HG02885 (cell line): ENCODE results near the gene FAM20C.

Experiments used
- ATAC-seq: cut with Tn5 transposase; IDR thresholded peaks from one replicate; pipeline ENCODE4 v1.9.1; 2021; ENCODE audit warnings: mild to moderate bottlenecking; ENCODE audit not compliant: unreplicated experiment, poor library complexity

The FAM20C gene

DNA sequence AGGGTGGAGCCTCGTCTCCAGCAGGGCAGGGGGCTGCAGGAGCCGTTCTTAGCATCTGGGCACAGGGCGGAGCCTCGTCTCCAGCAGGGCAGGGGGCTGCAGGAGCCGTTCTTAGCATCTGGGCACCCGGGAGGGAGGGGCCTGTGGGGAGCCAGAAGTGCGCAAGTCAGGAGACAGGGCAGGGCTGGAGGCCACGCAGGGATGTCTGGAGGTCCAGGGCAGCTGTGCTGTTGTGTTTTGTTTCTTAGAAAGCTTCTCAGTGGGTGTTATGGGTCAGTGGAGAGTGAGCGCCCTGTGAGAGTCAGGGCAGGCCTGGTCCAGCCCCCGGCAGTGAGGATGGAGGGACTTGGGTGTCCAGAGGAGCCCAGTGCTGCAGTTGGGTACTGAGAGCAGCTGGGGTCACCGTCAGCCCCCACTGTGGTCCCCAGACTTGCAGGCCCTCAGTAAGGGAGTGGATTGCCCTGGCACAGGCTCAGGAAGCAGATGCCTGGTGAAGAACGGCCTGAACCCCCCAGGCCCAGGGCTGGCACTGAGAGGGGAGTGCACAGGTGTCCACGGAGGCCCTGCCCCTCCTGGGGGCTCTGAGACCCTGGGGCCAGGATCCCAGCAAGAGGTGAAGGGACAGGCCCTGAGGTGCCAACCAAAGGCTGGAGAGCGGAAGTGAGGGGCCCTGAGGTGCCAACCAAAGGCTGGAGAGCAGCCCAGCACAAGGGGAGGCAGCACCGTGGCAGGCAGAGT lies 29.8 kb downstream of the FAM20C start:
- ATAC-seq = no peak

DNA sequence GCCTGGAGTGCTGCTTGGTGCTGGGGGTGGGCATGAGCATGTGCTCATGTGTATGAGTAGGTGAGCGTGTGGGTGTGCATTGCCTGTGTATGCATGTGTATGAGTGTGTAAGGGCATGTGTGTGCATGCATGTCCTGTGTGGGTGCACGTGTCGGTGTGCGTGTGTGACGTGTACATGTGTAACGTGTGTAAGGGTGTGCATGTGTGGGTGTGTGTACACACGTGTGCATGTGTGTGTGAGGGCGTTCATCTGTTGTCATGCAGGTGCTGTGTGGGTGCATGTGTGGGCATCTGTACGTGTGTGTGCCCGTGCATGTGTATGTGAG lies 30.3 kb downstream of the FAM20C start:
- ATAC-seq = no peak

DNA sequence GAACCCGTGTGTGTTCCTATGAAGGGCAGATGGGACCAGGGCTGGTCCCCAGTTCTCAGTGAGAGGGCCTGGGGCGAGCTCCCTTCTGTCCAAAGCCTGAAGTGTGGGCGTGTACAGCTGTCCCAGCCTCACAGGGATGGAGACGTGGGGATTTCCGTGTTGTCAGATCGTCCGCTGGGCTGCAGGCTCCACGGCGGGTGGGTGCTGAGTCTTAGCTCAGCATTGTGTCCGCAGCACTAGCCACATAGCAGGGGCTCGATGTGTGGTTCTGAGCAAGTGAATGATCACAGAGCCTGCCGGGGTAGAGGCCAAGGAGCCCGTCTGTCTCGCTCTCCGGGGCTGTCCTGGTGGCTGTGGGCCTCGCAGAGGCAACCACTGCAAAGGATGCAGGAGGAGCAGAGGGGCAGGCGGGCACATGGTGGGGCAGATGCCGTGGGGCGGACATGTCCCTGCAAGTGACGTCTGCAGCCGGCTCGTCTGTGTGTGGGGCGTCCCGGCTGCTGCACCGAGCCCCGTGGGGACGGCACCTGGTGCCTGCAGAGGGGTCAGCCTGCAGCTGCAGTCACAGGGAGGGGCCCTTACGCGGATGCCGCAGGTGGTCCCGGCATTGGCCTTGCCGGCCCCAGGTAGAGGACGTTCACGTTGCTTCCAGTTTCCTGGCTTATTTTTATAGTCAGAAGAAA lies 30.9 kb downstream of the FAM20C start:
- no peak for ATAC-seq

DNA sequence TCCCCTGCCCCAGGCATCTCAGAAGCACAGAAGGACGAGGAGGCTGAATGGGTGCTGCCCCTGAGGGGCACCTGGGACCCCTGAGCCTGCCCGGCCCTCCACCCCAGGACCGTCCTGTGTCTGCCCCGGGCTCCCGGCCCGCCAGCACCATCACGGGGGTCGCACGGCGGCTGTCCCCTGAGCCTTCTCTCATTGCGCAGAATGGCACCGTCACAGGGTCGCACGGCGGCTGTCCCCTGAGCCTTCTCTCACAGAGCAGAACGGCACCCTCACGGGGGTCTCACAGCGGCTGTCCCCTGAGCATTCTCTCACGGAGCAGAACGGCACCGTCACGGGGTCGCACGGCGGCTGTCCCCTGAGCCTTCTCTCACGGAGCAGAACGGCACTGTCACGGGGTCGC lies 31.5 kb downstream of the FAM20C start:
- ATAC-seq = no peak

DNA sequence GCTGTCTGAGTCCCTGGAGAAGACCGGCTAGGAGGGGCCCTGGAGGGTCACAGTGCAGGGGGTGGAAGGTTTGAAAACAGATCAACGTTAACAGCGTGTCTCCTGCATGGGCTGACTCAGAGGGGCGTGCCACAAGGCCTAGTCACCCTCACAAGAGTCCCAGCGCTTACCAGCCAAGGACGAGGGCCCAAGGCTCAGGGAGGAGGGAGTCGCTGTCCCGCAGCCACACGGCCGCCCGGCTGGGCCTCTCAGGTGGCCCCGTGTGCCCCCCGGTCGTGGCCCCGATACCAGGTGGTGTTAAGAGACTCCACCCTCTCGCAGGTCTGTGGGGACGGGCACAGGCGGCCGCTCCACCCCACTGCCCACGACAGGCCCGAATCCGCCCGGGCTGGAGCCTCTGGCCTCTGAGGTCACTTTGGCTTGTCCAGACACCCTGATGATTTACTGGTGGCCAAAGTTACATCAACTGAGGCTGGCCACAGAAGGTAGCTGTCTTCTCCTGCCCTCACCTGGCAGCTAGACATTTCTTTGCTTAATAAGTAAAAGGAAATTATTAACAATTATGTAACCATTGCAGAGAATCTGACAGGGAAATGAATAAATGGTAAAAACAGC lies 34.0 kb downstream of the FAM20C start:
- ATAC-seq = no peak

DNA sequence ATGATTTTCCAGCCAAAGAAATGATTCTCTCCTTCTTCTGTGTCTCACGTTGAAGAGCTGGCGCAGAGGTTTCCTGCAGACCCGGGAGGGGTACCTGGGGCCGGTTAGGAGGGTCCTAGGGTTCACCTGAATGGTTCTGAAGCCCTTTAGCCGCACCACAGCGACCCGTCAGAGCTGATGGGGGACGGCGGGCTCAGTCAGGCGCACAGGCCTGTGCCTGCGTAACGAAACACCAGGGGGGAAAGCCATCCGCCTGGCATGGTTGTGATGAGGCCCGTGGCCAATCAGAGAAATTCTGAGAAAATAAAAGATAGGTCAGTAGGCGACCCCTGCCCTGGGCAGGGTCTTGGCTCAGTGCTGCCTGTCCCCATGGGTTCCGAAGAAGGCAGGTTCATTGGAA lies 35.6 kb downstream of the FAM20C start:
- no peak for ATAC-seq

DNA sequence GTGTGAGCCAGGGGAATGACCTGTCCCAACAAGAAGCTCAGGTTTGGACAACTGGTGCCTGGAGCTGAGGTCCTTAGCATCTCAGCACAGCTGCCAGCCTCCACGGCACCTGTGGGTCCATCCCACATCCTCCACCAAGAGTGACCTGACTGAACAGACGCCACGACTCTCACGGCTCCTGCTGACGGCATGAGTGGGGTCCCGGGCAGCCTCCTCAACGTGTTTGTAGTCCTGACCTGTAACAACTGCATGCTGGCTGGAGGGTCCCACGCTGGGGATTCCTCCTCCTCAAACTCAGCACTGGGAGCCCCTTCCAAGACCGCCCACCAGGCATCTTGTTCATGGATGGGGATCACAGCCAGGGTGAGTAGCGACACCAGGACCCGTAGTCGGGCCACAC lies 36.2 kb downstream of the FAM20C start:
- ATAC-seq = no peak

DNA sequence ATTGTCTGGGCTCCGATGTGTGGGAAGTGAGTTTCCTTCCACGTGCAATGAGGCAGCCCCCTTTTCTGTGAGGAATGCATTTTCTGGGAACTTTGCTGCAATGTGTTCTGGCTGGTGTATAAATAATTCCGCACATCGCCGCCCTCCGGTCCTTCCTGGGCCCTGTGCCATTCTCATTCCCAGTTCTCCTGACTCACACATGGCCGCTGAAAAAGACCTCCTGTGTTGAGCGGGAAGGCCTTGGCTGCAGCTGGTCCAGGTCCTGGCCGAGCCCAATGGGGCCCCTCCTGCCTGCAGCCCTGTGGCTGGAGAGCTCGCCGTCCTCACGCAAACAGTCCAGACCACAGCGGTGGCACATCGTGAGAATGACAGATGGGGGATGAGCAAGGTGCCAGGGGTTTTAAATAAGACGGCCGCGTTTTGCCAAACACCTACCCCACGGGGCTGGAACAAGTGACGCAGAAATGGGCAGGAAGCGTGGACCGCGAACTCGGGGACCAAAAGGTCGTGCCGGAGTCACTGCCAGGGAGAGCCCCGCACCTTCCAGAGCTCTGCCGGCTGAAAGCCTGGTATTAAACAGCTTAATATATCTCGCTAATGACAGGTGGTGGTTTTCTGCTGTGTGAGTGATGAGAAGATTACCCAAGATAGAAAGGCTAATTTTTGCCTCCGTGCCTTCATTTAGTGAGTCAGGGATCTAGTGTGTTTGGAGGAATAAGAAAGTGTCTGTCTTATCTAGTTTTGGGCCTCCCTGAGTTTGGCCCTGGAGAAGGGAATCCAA lies 37.0 kb downstream of the FAM20C start:
- no peak for ATAC-seq

DNA sequence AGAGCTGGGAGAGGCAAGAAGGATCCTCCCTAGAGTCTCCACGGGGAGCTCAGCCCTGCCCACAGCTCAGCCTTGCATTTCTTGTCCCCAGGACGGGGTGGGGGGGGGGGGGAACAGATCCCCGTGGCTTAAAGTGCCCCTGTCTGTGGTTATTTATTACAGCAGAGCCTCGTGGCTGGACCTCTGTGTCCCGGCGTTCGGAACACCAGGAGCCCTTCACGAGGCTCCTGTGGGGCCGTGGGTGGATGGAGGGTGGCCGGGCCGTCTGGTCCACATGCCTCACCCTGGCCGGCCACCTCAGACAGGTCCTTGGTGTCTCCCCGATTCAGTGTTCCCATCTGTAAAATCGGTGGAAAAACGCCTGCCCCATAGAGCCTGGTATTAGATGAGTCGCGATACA lies 37.9 kb downstream of the FAM20C start:
- ATAC-seq = no peak

DNA sequence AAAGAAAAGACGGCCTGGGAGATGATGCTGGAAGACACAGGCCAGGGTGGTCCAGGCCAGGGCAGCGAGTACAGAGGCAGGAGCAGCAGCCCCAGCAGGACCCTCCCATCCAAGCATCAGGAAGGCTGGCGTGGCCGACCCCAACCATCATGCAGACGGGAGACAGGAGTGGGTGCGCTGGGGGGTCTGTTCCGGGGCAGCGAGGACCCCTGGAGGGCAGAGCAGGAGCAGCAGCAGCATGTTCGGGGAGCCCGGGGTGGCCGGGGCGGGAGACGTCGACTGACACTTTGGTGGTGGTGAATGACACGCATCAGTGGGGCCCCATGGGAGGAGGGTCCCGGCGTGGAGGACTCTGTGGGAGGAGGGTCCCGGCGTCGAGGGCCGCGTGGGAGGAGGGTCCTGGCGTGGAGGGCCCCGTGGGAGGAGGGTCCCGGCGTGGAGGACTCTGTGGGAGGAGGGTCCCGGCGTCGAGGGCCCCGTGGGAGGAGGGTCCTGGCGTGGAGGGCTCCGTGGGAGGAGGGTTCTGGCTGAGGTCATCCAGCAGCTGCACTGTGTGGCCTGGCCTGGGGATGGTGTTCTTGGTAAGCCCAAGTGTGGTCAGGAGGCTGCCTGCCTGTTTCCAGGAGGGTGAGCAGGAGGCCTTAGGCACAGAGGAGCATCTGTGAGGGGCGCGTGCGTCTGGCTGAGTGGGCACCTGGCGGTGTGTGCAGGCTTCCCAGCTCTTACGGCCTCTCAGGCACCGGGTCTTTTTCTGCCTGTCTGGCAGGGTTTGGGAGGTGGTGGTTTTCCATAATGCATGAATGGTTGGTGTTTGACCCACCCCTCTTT lies 38.9 kb downstream of the FAM20C start:
- ATAC-seq = no peak

DNA sequence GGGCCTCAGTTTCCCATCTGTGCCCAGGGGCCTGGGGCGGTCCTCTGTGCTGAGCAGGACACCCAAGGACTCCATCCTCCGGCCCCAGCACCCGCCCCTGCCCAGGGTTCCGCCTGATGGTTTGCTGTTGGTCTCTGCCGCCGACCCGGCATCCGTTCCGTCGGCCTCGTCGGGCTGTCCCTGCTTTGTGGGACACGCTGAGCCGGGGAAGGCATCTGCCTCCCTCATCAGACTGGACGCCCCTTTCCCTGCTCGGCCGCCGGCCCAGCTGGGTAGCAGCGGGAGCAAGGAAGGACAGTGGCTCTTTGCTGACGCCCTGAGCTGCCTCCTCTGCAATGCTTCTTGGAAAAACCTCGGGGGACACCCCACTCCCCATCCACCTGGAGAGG lies 39.5 kb downstream of the FAM20C start:
- ATAC-seq = no peak

DNA sequence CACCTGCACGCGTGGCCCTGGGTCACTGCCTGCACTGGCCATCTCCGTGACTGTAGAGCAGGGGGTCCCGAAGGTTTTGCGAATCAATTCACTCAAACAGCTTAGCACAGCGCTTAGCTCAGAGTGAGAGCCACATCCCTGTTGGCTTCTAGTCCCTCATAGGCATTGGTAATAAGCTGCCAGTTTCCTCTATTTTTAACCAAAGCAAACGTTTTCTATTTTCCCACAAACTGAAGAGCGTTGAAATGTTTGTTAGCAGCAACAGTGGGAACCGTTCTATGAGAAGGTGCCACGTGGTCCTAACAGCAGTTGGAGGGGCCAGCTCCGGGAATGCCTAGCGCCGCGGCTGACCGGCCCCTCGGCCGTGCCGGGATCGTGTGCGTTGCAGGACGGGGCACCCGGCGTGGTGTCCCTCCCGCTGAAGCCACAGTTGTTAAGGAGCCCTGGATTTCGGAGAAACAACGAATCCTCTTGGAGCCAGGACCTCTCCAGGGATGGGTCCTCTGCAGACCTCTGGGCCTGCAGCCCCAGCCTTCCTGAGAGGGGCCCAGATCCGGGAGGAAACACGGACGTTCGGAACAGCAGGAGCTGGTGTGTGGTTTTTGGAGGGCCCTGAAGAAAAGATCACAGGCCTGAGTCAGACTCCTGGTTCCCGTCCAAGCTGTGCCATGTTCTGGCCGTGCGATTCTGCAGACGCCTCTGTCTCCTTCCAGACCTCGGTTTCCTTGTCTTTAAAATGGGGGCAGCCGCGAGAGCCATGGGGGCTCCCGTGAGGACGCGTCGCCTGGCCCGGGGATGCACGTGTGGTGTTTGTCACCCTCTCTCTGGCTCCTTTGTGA lies 40.3 kb downstream of the FAM20C start:
- no peak for ATAC-seq

DNA sequence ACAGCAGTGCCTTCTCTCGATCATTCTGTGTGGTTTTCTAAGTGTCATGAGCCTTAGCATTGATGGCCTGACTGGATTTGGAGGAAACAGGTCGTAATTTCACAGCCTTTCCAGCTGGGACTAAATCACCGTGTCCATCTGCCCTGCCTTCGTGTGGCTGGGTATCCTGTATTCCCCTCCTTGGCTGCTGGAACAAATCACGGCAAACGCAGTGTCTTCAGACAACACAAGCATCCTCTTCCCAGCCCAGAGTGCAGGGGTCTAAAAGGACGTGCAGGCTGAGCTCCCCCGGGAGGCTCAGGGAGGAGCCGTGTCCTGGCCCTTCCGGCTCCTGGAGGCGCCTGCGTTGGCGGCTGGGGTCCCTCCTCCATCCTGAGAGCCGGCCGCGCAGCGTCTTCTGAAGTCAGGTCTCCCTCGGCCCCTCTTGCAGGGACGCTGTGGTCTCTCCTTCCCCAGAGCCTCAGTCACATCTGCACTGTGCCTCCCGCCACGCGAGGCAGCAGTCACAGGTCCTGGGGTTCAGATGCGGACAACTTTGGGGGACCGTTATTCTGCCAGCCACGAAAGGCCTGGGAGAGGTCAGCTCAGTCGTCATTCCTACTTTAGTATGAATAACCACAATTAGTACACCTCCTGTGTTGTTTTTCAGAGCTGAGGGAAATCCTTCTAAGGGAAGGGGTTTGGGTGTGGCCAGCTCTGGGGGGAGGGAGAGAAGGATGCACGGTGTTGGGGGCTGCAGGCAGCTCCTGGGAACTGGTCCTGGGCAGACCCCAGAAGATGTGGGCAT lies 41.1 kb downstream of the FAM20C start:
- no peak for ATAC-seq

DNA sequence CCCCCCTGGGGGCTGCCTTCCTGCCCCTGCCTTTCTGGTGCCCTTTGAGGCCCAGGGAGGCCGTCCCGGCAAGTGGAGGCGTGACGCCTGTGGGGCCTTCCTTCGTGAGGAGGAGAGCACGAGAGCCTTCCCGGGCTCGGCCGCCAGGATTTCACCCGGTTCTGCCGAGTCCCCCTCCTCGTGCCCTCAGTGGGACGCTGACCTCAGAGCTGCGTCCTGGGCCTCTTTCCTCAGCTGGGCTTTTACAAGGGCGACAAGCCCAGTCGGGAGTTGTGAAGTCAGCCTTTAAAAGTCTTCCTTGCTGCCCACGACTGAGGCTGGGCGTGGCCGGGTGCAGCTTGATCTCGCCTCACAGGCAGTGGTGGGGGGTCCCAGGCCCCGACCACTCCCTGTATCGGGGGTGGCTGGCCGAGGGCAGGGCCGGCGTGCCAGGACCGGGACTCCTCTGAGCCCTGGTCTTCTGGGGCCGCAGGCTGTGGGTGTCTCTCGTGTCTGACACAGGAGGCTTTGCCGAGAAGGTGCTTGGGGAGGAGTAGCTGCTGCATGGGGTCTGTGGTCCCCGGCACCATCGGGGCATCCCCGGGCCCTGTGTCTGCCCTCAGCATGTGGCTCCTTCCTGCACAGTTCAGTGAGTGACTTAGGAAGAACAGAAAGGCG lies 41.8 kb downstream of the FAM20C start:
- no peak for ATAC-seq

DNA sequence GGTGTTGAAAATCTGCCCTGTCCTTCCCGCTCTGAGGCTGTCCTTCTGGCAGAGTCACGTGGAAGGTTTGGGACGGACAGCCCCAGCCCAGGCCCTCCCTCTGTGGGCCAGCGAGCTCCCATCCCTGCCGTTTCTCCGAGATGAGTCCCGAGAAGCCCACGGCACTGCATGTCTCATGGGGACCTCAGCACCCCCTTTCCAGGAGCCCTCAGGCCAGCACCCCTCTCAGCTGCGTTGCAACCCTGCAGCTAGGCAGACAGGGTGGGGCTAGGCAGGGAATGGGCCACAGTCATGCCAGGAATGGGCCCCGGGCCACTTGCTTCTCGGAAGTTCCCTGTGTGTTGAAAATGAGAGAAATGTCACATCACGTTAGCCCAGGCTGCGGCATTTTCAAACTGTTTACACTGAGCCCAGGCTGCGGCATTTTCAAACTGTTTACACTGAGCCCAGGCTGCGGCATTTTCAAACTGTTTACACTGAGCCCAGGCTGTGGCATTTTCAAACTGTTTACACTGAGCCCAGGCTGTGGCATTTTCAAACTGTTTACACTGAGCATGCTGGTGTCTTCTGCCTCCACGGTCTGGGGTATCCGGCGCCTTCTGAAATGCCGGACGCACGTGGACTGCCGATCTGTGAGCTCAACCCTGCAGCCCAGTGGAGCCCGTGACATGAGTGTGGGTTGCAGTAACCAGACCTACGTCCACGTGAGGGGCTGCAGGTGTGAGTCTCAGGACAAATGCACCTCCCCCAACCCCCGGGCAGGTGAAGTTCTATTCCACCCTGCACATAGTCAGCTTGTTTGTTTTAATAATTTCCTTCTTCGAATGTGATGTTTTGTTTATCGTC lies 42.6 kb downstream of the FAM20C start:
- no peak for ATAC-seq

DNA sequence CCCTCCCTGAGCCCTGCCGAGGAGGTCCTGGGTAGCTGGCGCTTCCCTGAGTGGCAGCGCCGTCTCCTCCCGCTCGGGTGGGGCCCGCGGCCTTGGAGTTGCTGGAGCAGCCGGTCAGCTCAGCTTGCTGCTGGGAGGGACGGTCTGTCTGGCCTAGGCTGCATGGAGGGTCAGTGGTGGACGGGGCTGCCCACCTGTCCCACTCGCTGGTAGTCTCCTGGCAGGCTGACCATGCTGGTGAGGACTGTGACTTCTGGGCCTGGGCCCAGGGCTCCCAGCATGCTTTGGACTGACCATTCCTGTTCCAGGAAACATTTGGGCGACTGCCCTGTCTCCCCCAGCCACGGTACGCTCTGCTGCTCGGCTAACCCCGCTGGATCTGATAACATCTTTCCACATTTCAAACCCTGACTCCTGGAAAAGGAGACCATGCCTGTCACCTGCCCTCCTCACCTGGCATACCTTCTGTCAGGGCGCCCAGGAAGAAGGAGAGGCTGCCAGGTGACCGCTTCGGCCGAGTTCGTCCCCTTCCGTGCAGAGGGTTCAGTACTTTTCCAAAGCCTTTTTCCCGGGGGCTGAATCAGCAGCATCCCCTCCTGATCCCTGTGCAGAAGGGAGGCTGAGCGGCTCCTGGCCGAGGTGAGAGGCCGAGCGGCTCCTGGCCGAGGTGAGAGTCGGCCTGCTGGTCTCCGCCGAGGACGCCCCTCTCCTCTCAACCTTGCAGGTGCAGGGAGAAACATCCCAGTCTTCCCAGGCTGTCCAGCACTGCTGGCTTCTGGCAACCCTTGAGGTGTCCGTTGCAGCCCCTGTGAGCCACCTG lies 43.4 kb downstream of the FAM20C start:
- ATAC-seq = no peak
